Mesodermal cell (in vitro differentiated cells): ENCODE results near the gene SLC1A3.
"Not testable (repeated sequence)": the region's sequence is repeated elsewhere in the genome, so short reads cannot be mapped to it uniquely, and the experiment has no call there.

Source experiments
- H3K27ac ChIP-seq: 2 replicates; pipeline ENCODE4 v1.7.0; 2013; ENCODE audit warnings: mild to moderate bottlenecking, low read depth, low read length, moderate library complexity; ENCODE audit not compliant: severe bottlenecking
- H3K36me3 ChIP-seq: 2 replicates; pipeline ENCODE4 v1.7.1; 2013; ENCODE audit warnings: mild to moderate bottlenecking, low read length, moderate library complexity; ENCODE audit not compliant: control insufficient read depth, insufficient read depth
- H3K4me1 ChIP-seq: one replicate; pipeline ENCODE4 v1.7.1; 2013; ENCODE audit warnings: mild to moderate bottlenecking, low read length; ENCODE audit not compliant: insufficient read depth, control insufficient read depth, poor library complexity, severe bottlenecking
- H3K4me3 ChIP-seq: 2 replicates; pipeline ENCODE4 v1.7.0; 2013; ENCODE audit warnings: low read length, control low read depth, mild to moderate bottlenecking; ENCODE audit not compliant: insufficient read depth, poor library complexity, severe bottlenecking; ENCODE audit errors: extremely low read depth
- H3K9me3 ChIP-seq: 2 replicates; pipeline ENCODE4 v1.7.1; 2013; ENCODE audit warnings: mild to moderate bottlenecking, low read length, moderate library complexity; ENCODE audit not compliant: control insufficient read depth
- WGBS, 2 experiments: methylation state at CpG; one replicate each; pipeline ENCODE4 v1.1.5; 2013; ENCODE audit warnings: missing lambda C conversion rate in 2 of 2; ENCODE audit not compliant: insufficient coverage in 2 of 2; 5-methylcytosine and 5-hydroxymethylcytosine counted together

Gene SLC1A3

GRCh38 chr5:36581070-36581469 is 25.3 kb upstream of the SLC1A3 start:
- no CpG with 5 or more reads among the region's 3 CpGs for WGBS, 2 experiments
- H3K4me1 ChIP-seq, result no peaks in the 10 kb centered on the region

GRCh38 chr5:36584009-36584875 is 22.2 kb upstream of the SLC1A3 start:
- H3K9me3 ChIP-seq, result no peaks in the 10 kb centered on the region
- H3K4me3 ChIP-seq, result no peak overlapping the region
- H3K36me3 ChIP-seq, result no peaks in the 10 kb centered on the region
- WGBS, 2 experiments, result 81 to 88% methylated on average over 7 to 9 of the region's 10 CpGs
- no peak overlapping the region for H3K27ac ChIP-seq
- H3K4me1 ChIP-seq, result no peaks in the 10 kb centered on the region

More at GRCh38 chr5:36581070-36581469, 25.3 kb upstream of the SLC1A3 start:
- Histone ChIP-seq H3K4me3 (no peak overlapping the region), H3K36me3 (no peaks in the 10 kb centered on the region), H3K27ac (no peak overlapping the region), H3K9me3 (no peaks in the 10 kb centered on the region)

GRCh38 chr5:36585701-36586100 is 20.7 kb upstream of the SLC1A3 start:
- H3K27ac ChIP-seq, result no peak overlapping the region
- H3K4me1 ChIP-seq, result no peaks in the 10 kb centered on the region
- H3K36me3 ChIP-seq, result no peaks in the 10 kb centered on the region
- no peak overlapping the region for H3K4me3 ChIP-seq
- 100% methylated on average over 1 of the region's 1 CpG; no CpG with 5 or more reads in 1 of the 2 experiments for WGBS, 2 experiments
- no peaks in the 10 kb centered on the region for H3K9me3 ChIP-seq

GRCh38 chr5:36587354-36587753 is 19.1 kb upstream of the SLC1A3 start:
- H3K9me3 ChIP-seq, result no peaks in the 10 kb centered on the region
- 89 to 97% methylated on average over 2 to 3 of the region's 3 CpGs for WGBS, 2 experiments
- no peaks in the 10 kb centered on the region for H3K4me1 ChIP-seq

GRCh38 chr5:36589735-36590134 is 16.7 kb upstream of the SLC1A3 start:
- not testable (repeated sequence) for H3K27ac ChIP-seq, H3K36me3 ChIP-seq, H3K9me3 ChIP-seq, H3K4me3 ChIP-seq, H3K4me1 ChIP-seq
- 96% methylated on average over 3 of the region's 4 CpGs; no CpG with 5 or more reads in 1 of the 2 experiments for WGBS, 2 experiments

More at GRCh38 chr5:36587354-36587753, 19.1 kb upstream of the SLC1A3 start:
- H3K27ac ChIP-seq, result no peak overlapping the region
- no peaks in the 10 kb centered on the region for H3K36me3 ChIP-seq
- no peak overlapping the region for H3K4me3 ChIP-seq

GRCh38 chr5:36590513-36591286 is 15.7 kb upstream of the SLC1A3 start:
- no peaks in the 10 kb centered on the region for H3K36me3 ChIP-seq
- no peak overlapping the region for H3K27ac ChIP-seq
- 22 to 29% methylated on average over 3 to 4 of the region's 7 CpGs for WGBS, 2 experiments
- no peaks in the 10 kb centered on the region for H3K4me1 ChIP-seq
- H3K4me3 ChIP-seq, result no peak overlapping the region
- no peaks in the 10 kb centered on the region for H3K9me3 ChIP-seq

GRCh38 chr5:36593867-36594266 is 12.5 kb upstream of the SLC1A3 start:
- H3K4me3 ChIP-seq, result no peak overlapping the region
- WGBS, 2 experiments, result 91 to 94% methylated on average over 3 of the region's 4 CpGs

GRCh38 chr5:36596247-36596646 is 10.2 kb upstream of the SLC1A3 start:
- Histone ChIP-seq H3K9me3 (no peaks in the 10 kb centered on the region), H3K27ac (no peak overlapping the region), H3K36me3 (no peaks in the 10 kb centered on the region), H3K4me3 (no peak overlapping the region), H3K4me1 (peaks cover 6% of the 10 kb centered on the region)
- 100% methylated on average over 1 of the region's 1 CpG for WGBS, 2 experiments

More at GRCh38 chr5:36593867-36594266, 12.5 kb upstream of the SLC1A3 start:
- Histone ChIP-seq H3K36me3 (no peaks in the 10 kb centered on the region), H3K4me1 (no peaks in the 10 kb centered on the region), H3K27ac (no peak overlapping the region), H3K9me3 (no peaks in the 10 kb centered on the region)

GRCh38 chr5:36596756-36597155 is 9.7 kb upstream of the SLC1A3 start:
- no peaks in the 10 kb centered on the region for H3K9me3 ChIP-seq
- WGBS, 2 experiments, result 63 to 86% methylated on average over 2 to 4 of the region's 6 CpGs

GRCh38 chr5:36598045-36598444 is 8.4 kb upstream of the SLC1A3 start:
- Histone ChIP-seq H3K4me1 (peaks cover 6% of the 10 kb centered on the region), H3K36me3 (no peaks in the 10 kb centered on the region), H3K4me3 (no peak overlapping the region), H3K27ac (no peak overlapping the region), H3K9me3 (no peaks in the 10 kb centered on the region)
- WGBS, 2 experiments, result 100% methylated on average over 2 of the region's 3 CpGs; no CpG with 5 or more reads in 1 of the 2 experiments

More at GRCh38 chr5:36596756-36597155, 9.7 kb upstream of the SLC1A3 start:
- Histone ChIP-seq H3K27ac (no peak overlapping the region), H3K36me3 (no peaks in the 10 kb centered on the region), H3K4me1 (peaks cover 6% of the 10 kb centered on the region), H3K4me3 (no peak overlapping the region)
